ENCODE data around the gene CIC.
"Not testable (repeated sequence)": the region's sequence is repeated elsewhere in the genome, so short reads cannot be mapped to it uniquely, and the experiment has no call there.

Gene CIC

DNA sequence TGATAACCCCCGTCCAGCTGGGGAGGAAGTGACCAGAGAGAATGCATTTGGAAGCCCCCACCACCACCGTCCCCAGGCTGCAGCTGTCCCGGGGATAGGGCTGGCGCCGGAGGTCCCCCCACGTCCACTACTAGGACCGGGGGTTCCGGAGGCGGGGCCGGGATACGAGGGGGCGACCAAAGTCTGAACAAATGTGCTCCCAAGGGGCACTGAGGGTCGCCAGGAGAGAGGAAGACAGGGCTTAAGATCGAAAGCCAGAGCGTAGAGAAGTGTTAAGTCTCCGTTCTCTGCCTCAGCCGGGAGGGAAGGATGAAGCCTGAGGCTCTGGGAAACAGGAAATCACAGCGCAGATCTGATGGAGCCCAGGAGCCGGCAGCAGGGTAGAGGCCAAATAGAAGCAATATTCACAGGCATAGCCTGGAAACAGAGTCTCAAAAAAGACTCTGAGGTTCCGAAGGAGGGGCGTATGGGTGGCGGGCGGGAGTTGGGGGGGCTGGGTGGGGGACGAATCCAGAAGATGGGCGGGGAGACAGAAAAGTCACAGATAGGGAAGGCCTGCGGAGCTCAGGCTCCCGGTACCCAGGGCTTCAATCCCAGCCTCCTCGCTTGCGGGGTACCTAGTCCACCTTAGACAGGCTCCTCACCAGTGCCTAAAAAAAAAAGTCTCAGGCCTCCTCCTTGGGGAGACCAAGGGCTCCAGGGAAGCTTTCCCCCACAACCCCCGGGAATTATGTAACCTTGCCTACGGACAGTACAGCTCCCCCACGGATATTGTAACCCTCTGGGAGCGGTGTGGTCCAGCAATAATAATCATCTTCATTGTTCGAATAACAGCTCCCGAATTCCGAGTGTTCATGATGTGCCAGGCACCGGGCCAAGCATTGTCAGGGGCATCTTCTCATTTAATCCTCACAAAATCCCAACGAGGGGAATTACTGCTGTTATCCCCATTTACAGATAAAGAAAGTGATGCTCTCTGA is 13.0 kb upstream of the CIC start:
- DNase-seq, result no peak

GRCh38 chr19:42257842-42258241 is 11.2 kb upstream of the CIC start:
- not testable (repeated sequence) for DNase-seq

GRCh38 chr19:42261763-42262162 is 7.3 kb upstream of the CIC start:
- DNase-seq, result no peak

DNA sequence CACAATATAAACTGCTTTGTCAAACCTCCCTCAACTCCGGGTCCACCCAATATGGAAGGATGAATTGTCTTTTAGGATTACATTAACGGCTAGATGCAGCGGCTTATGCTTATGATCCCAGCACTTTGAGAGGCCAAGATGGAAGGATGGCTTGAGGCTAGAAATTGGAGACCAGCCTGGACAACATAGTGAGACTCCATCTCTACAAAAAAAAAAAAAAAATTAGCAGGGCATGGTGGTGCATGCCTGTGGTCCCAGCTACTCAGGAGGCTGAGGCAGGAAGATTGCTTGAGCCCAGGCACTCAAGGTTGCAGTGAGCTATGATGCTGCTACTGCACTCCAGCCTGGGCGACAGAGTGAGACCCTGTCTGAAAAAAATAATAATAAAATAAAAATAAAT is 2.9 kb upstream of the CIC start:
- DNase-seq, result not testable (repeated sequence)

GRCh38 chr19:42266928-42267603 is 2.0 kb upstream of the CIC start:
- DNase-seq, result not testable (repeated sequence)

DNA sequence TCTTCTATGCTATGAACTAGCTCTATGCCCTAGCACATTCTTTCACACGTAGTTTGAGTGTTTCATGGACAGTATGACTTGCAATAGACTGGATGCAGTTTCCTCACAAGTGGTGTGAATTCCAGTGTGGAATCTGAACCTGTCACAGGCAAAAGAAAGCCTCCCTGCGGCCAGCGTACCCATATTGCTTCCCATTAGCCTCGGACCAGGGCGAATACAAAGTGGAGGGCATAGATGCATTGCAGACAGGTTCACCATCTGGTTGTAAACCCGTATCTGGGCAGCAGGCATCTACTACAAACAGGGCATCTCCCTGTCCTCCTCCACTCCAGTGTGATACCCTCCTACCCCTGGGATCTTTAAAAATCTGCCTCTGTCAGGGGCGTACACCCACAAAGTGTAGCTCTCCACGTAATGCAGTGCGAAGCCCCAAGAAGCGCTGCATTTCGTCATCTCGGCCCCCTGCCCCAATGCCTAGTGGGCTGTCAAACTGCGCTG is 1.4 kb upstream of the CIC start:
- DNase-seq, result no peak

- DNase-seq, result peak; percentile 99 to 100
Observed at GRCh38 chr19:42268142-42268703, 829 bp upstream of the CIC start.

DNA sequence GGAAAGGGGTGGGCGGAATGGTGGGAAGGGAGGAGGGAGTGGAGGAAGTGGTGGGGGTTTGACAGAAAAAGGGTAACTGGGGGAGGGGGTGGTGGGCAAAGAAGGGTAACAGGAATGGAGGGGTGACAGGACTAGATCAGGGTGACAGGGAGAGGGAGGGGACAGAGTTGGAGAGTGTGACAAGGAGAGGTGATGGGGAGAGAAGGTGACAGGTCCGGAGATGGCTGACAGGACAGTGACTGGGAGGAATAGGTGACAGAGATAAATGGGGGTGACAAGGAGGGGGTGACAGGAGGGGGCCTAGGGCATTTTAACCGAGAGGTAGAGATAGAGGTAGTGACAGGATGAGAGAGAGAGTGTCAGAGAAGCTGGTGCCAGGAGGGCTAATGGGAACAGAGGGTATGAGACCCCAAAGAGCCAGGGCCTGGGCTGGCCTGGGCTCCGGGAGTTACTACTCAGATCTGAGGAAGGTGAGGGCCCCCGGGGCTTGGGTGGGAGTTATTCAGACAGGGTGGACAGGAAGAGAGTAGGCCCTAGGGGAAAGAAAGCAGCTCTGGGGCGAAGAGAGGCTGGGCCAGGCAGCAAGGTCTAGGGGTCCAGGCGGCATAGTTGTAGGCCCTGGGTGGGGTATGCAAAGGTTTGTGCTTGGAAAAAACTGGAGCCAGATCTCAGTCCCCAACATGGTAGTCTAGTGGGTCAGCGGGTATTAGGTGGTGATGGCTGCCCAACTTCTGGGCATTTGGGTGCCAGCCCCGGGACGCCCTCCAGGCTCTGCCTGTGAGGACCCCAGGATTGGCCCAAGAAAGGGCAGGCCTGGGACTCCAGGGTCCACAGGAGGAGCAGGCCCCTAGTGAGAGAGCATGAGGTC is 660 bp downstream of the CIC start:
- DNase-seq, result no peak

DNA sequence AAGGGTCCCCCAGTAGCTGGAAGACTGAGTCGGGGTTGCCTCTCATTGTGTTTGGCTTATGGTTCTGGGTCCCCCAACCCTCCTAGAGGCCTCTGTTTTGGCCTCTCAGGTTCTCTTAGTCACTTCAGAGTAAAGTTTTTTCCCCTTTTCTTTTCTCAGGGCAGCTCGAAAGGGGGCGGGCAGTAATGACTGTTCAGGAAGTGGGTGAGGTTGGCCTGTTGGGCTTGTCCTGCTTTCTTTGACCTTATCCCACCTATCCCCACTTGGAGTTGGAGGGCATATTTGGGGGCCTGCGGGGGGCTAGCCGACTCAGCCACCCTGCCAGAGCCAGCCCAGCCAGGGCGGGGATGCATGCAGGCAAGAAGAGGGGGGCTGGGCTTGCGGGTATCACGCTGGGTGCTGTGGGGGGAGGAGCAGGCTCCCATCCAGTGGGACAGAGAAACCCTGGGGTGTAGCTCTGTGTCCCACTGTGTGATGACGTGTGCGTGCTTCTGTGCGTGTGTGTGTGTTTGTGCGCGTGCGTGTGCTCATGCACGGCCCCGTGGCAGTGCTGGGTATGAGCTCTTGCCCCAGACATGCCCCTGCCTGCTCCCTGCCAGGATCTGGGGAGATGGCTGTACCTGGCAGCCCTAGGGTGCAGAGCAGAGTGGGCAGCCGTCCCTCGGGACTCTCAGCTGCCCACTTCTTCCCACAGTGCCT is 1.4 kb downstream of the CIC start:
- peak; percentile 58 to 71 for DNase-seq

- no peak for DNase-seq
Observed at GRCh38 chr19:42271045-42271419, 2.0 kb downstream of the CIC start.

DNA sequence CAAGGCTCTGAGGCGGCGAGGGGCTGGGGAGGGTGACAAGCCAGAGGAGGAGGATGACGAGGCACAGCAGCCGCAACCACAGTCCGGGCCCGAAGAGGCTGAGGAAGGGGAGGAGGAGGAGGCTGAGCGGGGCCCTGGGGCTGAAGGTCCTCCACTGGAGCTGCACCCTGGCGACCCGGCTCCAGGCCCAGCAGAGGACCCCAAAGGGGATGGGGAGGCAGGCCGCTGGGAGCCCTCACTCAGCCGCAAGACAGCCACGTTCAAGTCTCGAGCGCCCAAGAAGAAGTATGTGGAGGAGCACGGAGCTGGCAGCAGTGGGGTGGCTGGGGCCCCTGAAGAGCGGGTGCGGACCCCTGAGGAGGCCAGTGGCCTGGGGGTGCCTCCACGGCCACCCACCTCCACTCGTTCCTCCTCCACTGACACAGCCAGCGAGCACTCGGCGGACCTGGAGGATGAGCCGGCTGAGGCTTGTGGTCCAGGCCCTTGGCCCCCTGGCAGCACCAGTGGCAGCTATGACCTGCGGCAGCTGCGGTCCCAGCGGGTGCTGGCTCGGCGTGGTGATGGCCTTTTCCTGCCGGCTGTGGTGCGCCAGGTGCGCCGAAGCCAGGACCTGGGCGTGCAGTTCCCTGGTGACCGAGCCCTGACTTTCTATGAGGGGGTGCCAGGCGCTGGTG is 2.9 kb downstream of the CIC start:
- DNase-seq, result no peak

DNA sequence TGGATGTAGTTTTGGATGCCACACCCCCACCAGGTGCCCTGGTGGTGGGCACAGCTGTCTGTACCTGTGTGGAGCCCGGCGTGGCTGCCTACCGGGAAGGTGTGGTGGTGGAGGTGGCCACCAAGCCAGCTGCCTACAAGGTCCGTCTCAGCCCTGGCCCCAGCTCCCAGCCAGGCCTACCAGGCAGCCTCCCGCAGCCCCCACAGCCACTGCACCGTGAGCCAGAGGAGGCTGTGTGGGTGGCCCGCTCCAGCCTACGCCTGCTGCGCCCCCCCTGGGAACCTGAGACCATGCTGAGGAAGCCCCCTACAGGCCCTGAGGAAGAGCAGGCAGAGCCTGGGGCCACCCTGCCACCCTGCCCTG is 3.5 kb downstream of the CIC start:
- DNase-seq, result no peak

GRCh38 chr19:42272989-42273406 is 3.9 kb downstream of the CIC start:
- no peak for DNase-seq

GRCh38 chr19:42273407-42274064 is 4.5 kb downstream of the CIC start:
- DNase-seq, result no peak

GRCh38 chr19:42274065-42274682 is 5.1 kb downstream of the CIC start:
- no peak for DNase-seq

DNA sequence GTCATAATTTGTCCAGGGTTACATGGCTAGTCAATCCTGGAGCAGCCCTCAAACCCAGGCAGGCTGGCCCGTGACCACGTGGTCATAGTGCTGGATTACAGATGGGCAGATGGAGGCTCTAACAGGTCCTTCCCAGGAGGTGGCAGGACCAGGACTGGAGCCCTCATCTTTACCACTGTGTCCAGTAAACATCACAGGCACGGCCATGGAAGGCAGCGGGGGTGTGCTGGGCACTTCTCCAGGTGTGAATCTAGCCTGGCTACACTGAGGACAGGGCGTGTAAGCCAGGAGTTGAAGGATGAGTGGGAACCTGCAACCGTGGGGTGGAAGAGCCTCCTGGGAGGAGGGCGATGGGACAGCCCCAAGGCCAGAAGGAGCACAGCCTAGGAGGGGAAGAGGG is 6.1 kb downstream of the CIC start:
- DNase-seq, result no peak

GRCh38 chr19:42275517-42275916 is 6.5 kb downstream of the CIC start:
- no peak for DNase-seq

- DNase-seq, result no peak
Observed at GRCh38 chr19:42276284-42276683, 7.2 kb downstream of the CIC start.

GRCh38 chr19:42276821-42277220 is 7.8 kb downstream of the CIC start:
- DNase-seq, result no peak

GRCh38 chr19:42277821-42278451 is 8.9 kb downstream of the CIC start:
- no peak for DNase-seq
